GM18498 (cell line): ENCODE measurements around the gene DLG2.
"Not testable (repeated sequence)": the region's sequence is repeated elsewhere in the genome, so short reads cannot be mapped to it uniquely, and the experiment has no call there.

Source experiments
- ATAC-seq: cut with Tn5 transposase; IDR thresholded peaks from one replicate; pipeline ENCODE4 v1.9.1; 2021; ENCODE audit warnings: mild to moderate bottlenecking, moderate library complexity; ENCODE audit not compliant: unreplicated experiment

DLG2 gene

DNA sequence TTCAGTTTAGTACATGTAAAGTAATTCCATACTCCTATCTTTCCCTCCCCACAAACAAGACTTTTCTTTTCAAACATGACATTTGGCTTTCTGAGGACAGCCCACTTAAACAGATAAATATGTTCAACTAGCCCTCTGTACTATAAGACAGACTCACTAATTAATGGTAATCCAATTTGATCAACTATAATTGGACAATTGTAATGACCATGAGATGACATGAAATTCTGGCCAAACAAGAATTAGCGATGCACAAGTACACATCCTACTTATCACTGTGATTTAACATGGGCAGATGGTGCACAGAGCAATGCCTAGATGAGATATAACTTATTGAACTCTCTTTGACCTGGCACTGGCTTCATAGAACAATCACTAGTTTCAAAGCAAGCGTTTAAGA, 1307.3 kb downstream of the DLG2 start:
- no peak for ATAC-seq

DNA sequence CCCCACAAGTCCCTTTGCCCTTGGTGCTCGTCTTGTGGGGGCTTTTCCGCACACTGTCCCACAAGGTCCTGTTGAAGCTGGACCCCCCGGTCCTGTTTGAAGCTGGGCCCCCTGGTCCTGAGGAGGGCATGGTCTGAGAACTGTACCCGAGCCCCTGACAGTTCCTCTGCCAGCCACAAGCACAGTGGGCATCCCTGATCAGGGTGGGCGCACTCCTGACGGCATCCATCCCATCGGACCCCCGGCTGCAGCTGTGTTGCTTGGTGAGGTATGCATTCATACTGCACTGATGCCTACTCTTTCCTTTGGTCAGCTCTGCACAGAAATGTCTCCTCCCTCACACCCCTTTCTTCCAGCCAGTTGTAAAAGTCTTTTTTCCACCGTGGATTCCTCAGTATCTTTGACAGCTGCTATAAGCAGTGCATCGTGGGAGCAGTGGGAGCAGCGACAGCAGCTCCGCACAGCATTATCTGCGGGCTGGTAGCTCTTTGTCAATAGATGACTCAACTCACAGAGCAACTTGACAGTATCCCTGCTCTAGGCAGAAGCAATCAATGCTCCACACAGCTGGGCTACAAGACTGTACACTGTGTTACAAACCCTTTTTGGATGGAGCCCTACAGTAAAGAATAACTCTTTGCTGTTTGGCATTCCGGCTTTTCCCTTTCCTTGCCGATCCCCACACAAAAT, 1310.1 kb downstream of the DLG2 start:
- ATAC-seq = no peak

- ATAC-seq = no peak
Observed at GRCh38 chr11:84313830-84314359, 1313.2 kb downstream of the DLG2 start.

DNA sequence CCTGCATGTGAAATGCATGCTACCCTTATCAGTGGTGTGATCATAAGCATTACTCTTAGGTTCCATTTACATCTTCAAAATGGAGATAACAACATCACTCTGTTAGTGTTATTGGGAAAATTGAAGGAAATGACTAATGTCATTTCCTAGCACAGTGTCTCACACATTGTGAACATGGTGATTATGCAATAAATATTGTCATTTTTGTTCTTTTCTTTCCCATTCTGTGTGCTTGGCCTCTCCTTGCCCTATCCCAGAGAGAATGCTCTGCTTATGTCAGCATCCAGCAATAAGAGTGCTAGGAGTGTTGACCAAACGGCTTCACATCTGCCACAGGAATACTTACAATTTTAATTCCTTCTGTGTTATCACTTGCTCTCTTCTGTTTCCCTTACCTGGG, 1316.9 kb downstream of the DLG2 start:
- ATAC-seq = no peak

DNA sequence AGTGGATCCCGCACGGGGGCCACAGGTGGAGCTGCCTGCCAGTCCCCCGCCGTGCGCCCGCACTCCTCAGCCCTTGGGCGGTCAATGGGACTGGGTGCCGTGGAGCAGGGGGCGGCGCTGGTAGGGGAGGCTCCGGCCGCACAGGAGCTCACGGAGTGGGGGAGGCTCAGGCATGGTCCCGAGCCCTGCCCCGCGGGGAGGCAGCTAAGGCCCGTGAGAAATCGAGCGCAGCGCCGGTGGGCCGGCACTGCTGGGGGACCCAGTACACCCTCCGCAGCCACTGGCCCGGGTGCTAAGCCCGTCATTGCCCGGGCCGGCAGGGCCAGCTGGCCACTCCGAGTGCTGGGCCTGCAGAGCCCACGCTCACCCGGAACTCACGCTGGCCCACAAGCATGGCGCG, 1318.7 kb downstream of the DLG2 start:
- not testable (repeated sequence) for ATAC-seq

DNA sequence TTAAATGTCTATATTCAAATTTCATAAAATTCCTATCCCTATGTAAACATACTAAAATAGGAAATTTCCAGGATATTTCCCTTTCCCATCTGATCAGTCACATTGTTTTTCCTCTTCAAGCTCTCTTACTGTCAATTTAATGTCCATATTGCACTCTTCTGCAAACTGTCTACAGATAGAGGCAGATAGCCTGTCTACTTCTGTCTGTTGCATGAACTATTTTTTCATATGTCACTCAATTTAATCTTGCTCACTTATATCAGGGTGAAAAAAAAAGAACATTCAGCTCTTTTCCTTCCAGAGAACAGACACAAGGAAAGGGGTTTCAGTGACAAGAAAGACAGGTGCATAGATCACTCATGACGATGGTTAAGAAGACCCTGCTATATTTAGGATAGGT, 1327.1 kb downstream of the DLG2 start:
- ATAC-seq = no peak

GRCh38 chr11:84297570-84297969, 1329.6 kb downstream of the DLG2 start:
- ATAC-seq = no peak

GRCh38 chr11:84295815-84296214, 1331.3 kb downstream of the DLG2 start:
- ATAC-seq = no peak

GRCh38 chr11:84292955-84293354, 1334.2 kb downstream of the DLG2 start:
- ATAC-seq = no peak

DNA sequence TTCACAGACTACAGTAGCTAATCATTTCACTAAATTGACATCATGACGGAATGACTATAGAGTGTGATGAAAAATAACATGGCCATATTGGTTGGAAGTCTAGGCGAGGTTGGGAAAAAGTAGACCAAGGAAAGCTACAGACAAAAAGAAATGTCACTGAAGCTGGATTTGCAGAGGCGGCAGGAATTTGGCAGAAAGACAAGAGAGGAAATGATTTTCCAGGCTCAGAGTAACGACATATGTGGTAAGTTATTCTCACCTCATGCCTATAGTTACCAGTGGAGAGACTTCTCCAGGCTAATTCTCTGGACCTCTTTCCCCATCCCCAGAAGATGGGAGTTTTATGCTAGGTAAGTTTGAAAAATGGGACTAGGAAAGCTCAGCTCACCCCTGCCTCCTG, 1335.1 kb downstream of the DLG2 start:
- no peak for ATAC-seq

DNA sequence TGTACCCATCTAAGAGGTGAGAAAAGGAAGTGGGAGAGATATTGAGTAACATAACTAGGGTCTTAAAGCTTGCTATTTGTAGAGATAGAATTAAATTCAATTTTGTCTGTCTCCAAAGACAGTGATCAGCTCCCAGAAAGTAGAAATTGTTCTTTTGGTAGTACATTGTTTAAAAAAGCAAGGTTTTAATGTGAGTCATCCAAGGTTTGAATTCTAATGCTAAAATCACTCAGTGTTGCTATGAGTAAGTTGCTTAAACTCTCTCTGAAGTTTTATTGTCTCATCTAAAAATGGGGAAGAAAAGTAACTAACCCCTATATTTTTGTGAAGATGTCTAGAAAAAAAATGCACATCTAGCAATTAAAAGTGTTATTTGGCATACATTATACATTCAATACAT, 1336.5 kb downstream of the DLG2 start:
- no peak for ATAC-seq

DNA sequence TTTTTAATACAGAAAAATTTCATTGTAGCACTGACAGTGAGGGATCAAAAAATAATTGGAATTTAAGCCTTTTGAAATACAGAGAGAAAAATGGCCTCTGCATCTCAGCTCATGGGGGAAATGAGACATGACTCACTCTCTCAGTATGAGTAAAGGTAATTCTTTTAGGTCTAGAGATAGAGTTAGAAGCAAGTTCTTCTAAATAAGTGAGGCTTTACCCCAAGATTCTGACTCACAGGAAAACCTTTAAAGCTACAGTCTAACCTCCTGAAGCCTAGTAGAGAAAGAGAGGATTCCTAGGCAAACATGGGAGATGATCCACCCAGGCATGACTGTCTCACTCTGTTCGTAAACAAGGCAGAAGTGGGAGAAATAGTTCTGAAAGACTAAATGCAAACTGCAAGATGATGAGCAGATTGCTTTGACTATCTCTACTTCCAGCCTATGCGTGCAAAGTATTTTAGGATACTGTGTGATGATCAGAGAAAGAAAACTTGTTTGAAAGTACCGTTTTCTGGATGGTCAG, 1337.7 kb downstream of the DLG2 start:
- peak; percentile 99 for ATAC-seq

DNA sequence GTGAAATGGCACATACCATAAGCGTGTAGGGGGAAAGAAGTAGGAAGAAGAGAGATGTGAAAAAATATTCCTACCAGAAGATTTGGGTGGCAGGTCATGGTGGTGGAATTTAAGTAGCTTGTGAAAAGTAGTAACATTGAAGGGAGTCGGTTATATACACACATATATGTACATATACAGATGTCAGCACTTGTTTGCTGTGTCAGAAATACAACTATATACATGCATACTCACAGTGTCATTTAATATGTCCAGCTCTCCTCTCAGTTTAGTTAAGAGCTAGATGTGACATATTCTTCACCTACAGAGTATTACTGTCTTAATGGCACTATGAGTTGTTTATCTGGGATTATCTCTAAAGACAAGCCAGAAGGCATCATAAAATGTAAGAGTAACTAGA, 1353.6 kb downstream of the DLG2 start:
- ATAC-seq = no peak

DNA sequence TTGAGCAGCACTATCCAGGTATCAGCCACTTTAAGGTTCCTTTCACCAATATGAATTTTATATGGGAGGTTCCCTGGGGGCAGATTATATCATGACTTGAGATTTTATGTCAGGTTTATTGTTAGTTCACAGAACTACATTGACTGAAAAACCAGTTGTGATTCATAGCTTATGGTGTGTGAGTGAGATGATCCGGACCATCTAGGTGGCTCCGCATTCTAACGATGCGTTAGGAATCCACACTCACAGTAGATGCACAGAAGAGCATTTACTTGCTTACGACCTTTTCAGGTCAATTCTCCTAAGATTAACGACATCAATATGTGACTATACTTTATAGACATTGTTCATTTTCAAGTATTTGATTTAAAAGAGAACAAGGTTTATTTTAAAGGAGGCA, 1356.7 kb downstream of the DLG2 start:
- ATAC-seq = no peak

DNA sequence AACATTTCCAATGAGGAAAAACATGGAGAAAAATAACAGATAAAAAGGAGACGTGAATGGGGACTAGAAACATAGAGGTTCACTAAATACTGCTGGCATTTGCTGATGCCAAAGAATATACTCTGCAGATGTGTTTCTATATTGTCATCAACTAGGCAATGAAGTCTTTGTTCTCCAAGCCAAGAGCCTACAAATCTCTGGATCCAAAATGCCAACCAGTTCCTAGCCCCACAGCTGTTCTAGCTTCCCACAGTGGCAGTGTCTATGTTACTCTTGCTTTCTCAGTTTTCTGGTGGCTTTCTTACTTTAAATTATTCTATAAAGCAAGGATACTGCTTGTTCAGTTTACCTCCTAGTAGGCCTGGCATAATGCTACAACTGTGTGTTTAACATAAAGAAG, 1363.1 kb downstream of the DLG2 start:
- no peak for ATAC-seq

DNA sequence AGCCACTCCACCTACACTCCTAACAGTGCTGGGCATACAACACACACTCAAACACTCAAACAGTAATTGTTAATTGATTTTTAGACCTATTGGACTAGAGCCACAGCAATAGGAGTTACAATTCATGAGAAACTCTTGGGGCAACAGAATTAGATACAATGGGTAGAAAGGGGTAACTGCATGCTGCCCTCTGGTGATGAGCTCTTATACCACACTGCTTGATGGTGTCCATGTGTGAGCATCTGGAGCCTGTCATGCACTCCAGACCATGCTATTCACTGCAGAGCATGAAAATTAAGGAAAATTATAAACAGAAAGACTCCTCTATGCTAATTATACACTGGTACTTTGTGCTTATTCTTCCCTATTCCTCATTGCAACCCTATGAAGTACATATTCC, 1365.4 kb downstream of the DLG2 start:
- ATAC-seq = no peak

DNA sequence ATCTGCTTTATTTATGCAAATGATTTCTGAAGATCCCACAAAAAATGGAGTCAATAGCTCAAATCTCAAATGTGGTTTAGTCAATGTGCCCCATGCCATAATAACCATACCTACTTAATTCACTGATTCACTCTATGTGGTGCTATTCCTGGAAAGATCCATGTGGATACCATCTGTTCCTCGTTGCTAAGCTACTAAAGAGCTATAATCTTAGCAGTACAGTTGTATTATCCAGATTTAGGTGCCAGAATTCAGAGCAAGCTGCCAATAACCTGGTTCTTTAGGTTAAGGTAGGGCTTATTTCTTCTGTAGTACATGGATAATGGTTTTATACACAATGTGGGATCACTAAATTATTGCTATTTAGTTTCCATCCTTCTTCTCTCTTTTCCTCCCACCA, 1366.3 kb downstream of the DLG2 start:
- ATAC-seq = no peak

GRCh38 chr11:84256618-84257017, 1370.5 kb downstream of the DLG2 start:
- no peak for ATAC-seq

- no peak for ATAC-seq
Observed at GRCh38 chr11:84255483-84255882, 1371.7 kb downstream of the DLG2 start.

DNA sequence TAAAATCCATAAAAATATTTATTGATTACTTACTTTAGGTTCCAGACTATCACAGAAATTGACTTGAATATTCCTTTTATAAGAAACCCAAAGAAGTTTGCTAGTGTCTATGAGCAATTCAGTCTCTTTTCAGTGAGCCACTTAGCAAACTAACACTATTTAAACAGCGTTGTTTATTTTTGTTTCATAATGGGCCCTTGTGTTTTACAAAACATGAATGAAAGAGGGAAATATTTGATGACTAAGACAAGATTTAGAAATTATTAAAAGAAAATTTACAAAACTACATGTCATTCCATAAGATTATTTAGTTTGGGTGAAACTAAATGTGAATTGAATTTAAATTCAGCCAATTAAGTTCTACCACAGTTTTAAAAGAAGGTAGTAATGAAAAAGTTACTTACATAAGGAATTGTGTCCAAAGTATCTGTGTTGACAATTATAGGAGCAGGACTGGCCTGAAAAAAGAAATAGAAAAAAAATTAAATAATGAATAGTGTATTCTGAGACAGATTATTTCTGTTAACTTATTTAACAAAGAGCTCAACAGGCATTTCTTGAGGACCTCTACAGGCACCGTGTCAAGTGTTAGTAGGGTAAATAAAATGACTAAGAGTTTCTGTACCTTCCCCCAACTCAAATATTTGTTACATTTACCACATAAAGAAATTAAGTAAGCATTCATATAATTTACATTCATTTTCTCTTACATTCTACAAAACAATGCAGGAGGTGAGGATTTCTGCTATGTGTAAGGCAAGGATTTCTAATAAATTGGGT, 1376.1 kb downstream of the DLG2 start:
- ATAC-seq = no peak

DNA sequence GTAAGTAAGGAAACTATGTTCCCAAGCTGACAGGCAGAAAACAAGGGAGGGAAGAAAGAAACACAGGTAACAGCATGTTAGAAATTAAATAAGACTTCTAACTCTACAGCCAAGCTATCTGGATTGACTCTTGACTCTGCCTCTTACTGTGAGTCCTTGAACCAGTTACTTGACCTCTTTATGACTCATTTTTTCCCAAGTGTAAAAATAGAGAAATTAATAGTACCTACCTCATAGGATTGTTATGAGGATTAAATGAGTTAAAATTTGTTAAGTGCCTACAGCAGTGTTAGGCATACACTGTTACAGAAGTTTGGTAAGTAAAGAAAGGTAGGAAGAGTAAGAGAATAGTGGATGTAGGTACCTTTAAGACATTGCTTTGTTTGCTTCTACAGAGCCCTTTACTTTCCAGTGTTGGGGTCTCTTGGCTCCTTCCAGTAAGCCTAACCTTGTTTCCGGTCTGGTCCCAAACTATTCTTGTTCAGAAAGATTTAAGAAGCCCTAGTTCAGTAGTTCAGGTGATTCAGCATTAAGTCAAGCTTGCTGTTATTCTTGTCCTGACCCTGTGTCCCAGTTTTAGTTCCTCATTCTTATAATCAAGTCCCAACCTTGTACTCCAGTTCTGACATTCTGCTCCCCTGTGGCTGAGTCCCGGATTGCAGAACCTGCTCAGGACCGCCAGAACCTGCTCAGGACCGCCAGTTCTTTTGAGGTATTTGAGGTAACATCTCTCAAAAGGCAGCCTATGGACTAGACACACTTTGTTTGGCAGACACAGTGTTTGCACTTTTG, 1377.6 kb downstream of the DLG2 start:
- ATAC-seq = peak; percentile 71
